GM18519 (cell line): ENCODE results near the gene PSG3.
"Not testable (repeated sequence)": the region's sequence is repeated elsewhere in the genome, so short reads cannot be mapped to it uniquely, and the experiment has no call there.

Experiments
- ATAC-seq: cut with Tn5 transposase; IDR thresholded peaks from one replicate; pipeline ENCODE4 v1.9.1; 2021; ENCODE audit warnings: mild to moderate bottlenecking, moderate library complexity; ENCODE audit not compliant: unreplicated experiment, low FRiP score

The PSG3 gene

GRCh38 chr19:42695811-42696503, 44.3 kb downstream of the PSG3 start:
- ATAC-seq = no peak

- no peak for ATAC-seq
Measured at GRCh38 chr19:42693760-42694350, 46.4 kb downstream of the PSG3 start.

GRCh38 chr19:42683917-42684513, 56.3 kb downstream of the PSG3 start:
- no peak for ATAC-seq

GRCh38 chr19:42676326-42676725, 64.0 kb downstream of the PSG3 start:
- ATAC-seq = not testable (repeated sequence)

GRCh38 chr19:42674549-42674948, 65.7 kb downstream of the PSG3 start:
- not testable (repeated sequence) for ATAC-seq
